Measurements from ENCODE around the gene GRK4. TPM values are rescaled to one million over a fixed set of nuclear protein-coding genes. Genes with fewer than 3 reads are reported as not detected.
"Not testable (repeated sequence)": the region's sequence is repeated elsewhere in the genome, so short reads cannot be mapped to it uniquely, and the experiment has no call there.

The GRK4 gene
- total and polyA plus RNA-seq, 5 donors, result 8.4 to 13.1 (median 11.9) TPM

DNA sequence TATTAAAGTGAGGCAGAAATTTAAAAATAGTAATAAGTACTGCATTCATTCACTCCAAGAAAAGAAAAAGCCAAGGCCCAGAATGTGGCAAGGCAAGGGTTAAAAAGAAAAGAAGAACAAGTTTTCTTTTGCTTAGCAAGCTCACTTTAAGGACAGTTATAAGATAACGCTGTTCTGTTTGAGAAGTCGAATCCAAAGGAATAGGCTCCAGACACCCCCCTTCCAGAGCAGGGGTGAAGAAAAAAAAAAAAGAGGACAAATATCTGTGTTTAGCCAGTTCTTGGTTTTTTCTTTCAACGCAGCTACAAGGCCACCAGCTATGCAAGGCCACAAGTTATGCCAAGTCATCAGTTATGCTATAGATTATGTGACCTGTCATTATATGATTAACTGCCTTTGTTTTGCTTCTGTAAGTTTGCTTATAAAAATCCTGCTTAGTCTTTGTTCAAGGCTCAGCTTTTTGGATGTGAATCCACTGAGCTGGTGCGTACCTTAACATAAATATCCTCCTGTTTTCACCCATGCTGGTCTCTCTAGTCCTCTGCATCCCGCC, 1.4 kb downstream of the GRK4 start:
- Histone ChIP-seq H3K4me1 (ENCODE audit: control insufficient read depth, insufficient read depth, low read length) (no peaks in the 10 kb centered on the region), H3K27ac (ENCODE audit: low read length) (no peak overlapping the region), H3K4me3 (ENCODE audit: low read length) (peak overlapping the region; percentile 83), H3K27me3 (ENCODE audit: control insufficient read depth, insufficient read depth) (no peaks in the 10 kb centered on the region), H3K9me3 (ENCODE audit: control insufficient read depth, low read length) (no peaks in the 10 kb centered on the region)
- WGBS, result 59% methylated on average over 5 of the region's 5 CpGs
- ATAC-seq, result no peak
- no peak for DNase-seq
- intact Hi-C loops (cut with DNase I), result no loop called here

DNA sequence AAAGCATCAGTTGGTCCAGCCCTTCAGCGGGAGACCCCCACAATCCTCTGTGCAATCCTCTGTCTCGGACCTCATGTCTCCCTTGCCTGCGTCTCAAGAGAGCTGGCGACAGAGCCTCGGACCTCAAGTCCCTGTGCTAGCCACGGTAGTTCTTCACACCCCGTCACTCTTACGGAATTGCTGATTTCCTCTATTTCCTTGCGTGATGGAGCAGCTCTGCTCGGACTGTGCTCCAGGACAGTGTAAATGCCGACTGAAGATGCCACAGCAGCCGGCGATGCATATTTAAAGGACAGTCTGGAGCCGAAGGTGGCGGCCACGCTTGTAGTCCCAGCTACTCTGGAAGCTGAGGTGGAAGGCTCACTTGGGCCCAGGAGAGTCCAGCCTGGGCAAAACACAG, 1.9 kb downstream of the GRK4 start:
- H3K4me3 ChIP-seq (ENCODE audit: low read length), result no peak overlapping the region
- no peak overlapping the region for H3K27ac ChIP-seq (ENCODE audit: low read length)
- no peak for ATAC-seq
- intact Hi-C loops (cut with DNase I), result no loop called here
- H3K4me1 ChIP-seq (ENCODE audit: control insufficient read depth, insufficient read depth, low read length), result no peaks in the 10 kb centered on the region
- DNase-seq, result no peak
- no peaks in the 10 kb centered on the region for H3K27me3 ChIP-seq (ENCODE audit: control insufficient read depth, insufficient read depth)
- no peaks in the 10 kb centered on the region for H3K9me3 ChIP-seq (ENCODE audit: control insufficient read depth, low read length)
- WGBS, result 88% methylated on average over 16 of the region's 16 CpGs

DNA sequence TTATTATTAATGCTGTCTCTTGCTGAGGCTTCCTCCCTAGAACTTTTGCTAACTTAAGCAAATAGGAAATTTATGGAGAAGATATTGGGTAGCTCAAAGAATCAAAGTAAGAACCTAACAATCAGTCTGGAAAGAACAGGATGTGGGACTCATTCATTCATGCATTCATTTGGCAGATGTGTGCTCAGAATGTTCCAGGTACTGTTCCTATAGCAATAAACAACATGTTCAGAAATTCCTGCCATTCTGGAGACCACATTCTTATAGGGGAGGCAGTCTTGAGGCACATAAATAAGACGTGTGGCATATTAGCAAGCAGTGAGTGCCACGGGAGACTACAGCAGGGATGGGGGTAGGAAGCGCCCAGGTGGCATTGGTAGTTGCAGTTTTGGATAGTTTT, 5.0 kb downstream of the GRK4 start:
- H3K27ac ChIP-seq (ENCODE audit: low read length), result no peak overlapping the region
- H3K4me1 ChIP-seq (ENCODE audit: control insufficient read depth, insufficient read depth, low read length), result no peaks in the 10 kb centered on the region
- H3K27me3 ChIP-seq (ENCODE audit: control insufficient read depth, insufficient read depth), result no peaks in the 10 kb centered on the region
- no peak for ATAC-seq
- no peaks in the 10 kb centered on the region for H3K9me3 ChIP-seq (ENCODE audit: control insufficient read depth, low read length)
- intact Hi-C loops (cut with DNase I), result no loop called here
- WGBS, result 74% methylated on average over 3 of the region's 3 CpGs
- no peak overlapping the region for H3K4me3 ChIP-seq (ENCODE audit: low read length)
- DNase-seq, result no peak

DNA sequence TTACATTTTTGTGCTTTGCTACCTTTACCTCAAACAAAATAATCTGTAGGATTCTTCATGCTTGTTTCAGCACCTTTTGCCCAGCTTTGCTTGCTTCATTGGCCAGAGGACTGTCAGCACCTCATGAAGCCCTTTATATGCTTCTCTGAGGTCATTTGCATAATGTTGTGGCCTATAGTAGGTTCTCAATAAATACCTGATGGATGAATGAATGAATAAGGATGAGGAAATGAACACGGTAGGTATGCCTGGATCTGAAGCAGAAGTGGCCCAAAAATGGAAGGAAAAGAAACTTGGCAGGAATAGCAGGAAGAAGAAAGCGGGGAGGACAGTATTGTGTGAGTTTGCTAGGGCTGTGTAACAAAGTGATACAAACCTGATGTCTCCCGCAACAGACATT, 7.9 kb downstream of the GRK4 start:
- Histone ChIP-seq H3K9me3 (ENCODE audit: control insufficient read depth, low read length) (no peaks in the 10 kb centered on the region), H3K4me3 (ENCODE audit: low read length) (no peak overlapping the region), H3K27me3 (ENCODE audit: control insufficient read depth, insufficient read depth) (no peaks in the 10 kb centered on the region), H3K27ac (ENCODE audit: low read length) (no peak overlapping the region), H3K4me1 (ENCODE audit: control insufficient read depth, insufficient read depth, low read length) (no peaks in the 10 kb centered on the region)
- ATAC-seq, result no peak
- intact Hi-C loops (cut with DNase I), result no loop called here
- WGBS, result 86% methylated on average over 3 of the region's 3 CpGs
- DNase-seq, result no peak

DNA sequence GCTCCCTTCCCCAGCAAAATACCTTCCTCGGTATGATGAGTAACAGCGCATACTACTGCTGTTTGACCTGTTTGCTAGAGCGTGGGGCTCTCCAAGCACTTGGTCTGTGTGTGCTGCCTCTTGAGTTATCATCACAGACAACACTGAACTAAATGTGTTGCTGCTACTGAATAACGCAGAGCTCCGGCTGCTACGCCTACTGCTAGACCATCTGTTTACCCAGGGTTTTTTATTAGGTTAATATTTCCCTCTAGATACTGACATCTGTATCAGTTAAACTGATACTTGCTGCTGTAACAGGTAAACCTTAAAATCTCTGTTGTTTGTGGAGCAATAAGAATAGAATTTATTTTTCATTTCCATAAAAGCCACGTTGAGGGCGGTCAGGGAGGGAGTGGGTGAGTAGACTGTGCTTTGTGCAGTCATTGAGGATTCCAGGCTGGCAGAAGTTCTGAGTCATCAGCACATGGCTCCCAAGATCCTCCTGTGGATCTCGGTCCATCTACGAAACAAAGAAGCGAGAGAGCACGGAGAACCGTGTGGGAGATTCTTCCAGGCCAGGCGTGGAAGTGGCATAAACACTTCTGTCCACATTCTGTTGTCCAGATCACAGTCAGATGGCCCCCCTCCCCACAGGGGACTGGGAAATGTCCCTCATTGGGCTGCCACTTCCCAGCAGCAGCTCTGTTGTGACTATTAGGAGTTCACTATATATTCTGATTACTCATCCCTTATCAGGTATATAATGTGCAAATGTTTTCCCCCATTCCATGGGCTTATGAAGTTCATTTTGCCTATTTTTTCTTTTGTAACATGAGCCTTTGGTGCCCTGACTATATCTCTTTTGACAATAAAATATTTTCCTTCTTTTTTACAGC, 14.1 kb downstream of the GRK4 start:
- no peaks in the 10 kb centered on the region for H3K4me1 ChIP-seq (ENCODE audit: control insufficient read depth, insufficient read depth, low read length)
- DNase-seq, result no peak
- no peaks in the 10 kb centered on the region for H3K9me3 ChIP-seq (ENCODE audit: control insufficient read depth, low read length)
- 78% methylated on average over 14 of the region's 14 CpGs for WGBS
- no peak overlapping the region for H3K4me3 ChIP-seq (ENCODE audit: low read length)
- intact Hi-C loops (cut with DNase I), result no loop called here
- ATAC-seq, result peak in 1 of 2 donors; percentile 39
- H3K27me3 ChIP-seq (ENCODE audit: control insufficient read depth, insufficient read depth), result no peaks in the 10 kb centered on the region
- no peak overlapping the region for H3K27ac ChIP-seq (ENCODE audit: low read length)

DNA sequence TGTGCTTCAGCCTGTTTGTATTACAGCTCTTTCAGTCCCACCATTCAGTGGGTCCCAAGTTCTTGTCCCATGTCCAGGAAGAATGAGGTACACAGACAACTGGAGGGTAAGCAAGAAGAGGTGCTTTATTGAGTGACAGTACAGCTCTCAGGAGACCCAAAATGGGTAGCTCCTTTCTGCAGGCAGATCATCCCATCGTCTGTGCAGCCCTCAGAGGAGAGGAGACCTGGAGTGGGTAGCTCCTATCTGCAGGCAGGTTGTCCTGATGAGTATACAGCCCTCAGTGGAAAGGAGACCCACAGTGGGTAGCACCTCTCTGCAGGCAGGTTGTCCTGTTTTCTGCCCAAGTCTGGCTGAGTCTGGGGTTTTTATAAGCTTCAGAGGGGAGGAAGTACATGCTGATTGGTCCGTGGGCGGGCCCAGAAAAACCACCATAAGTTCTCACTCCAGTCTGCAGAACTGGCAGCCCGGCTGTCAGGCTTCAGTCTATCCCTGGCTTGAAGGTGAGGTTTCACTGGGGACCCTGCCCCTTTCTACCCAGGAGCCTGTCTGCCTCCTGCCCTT, 18.0 kb downstream of the GRK4 start:
- Histone ChIP-seq H3K9me3 (ENCODE audit: control insufficient read depth, low read length) (no peaks in the 10 kb centered on the region), H3K27me3 (ENCODE audit: control insufficient read depth, insufficient read depth) (no peaks in the 10 kb centered on the region), H3K27ac (ENCODE audit: low read length) (no peak overlapping the region), H3K4me1 (ENCODE audit: control insufficient read depth, insufficient read depth, low read length) (no peaks in the 10 kb centered on the region), H3K4me3 (ENCODE audit: low read length) (no peak overlapping the region)
- intact Hi-C loops (cut with DNase I), result no loop called here
- ATAC-seq (peak in 1 of 2 donors; percentile 7), DNase-seq (no peak)
- 93% methylated on average over 4 of the region's 4 CpGs for WGBS

DNA sequence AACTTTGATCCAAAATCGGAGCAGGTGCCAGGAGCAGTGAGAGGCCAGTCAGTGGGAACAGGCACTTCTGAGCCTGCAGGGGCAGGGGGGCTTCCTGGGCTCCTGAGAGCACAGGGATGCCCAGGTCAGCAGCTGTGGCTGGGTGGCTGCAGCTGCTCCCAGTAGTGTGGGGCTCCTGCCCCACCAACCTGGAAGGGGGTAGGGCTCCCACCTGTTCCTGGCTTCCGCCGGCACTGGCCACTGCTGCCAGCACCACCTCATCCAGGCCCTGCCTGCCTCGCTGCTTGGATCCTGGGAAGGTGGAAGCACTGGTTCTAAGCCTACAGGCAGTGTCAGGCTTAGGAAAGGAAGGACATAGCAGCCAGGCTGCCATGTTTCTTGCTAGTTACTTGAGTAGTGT, 18.6 kb downstream of the GRK4 start:
- Histone ChIP-seq H3K9me3 (ENCODE audit: control insufficient read depth, low read length) (no peaks in the 10 kb centered on the region), H3K27ac (ENCODE audit: low read length) (no peak overlapping the region), H3K27me3 (ENCODE audit: control insufficient read depth, insufficient read depth) (no peaks in the 10 kb centered on the region), H3K4me3 (ENCODE audit: low read length) (no peak overlapping the region), H3K4me1 (ENCODE audit: control insufficient read depth, insufficient read depth, low read length) (no peaks in the 10 kb centered on the region)
- intact Hi-C loops (cut with DNase I), result no loop called here
- ATAC-seq (peak in 1 of 2 donors; percentile 18), DNase-seq (no peak)
- 90% methylated on average over 4 of the region's 4 CpGs for WGBS

DNA sequence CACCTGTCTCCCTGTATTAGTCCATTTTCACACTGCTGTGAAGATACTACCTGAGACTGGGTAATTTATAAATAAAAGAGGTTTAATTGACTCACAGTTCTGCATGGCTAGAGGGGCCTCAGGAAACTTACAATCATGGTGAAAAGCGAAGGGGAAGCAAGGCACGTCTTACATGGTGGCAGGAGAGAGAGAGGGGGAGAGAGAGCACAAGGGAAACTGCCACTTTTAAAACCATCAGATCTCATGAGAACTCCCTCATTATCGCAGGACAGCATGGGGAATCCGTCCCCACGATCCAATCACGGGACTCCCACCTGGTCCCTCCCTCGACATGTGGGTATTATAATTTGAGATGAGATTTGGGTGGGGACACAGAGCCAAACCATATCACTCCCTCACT, 20.3 kb downstream of the GRK4 start:
- 88% methylated on average over 7 of the region's 7 CpGs for WGBS
- intact Hi-C loops (cut with DNase I); H3K4me3 ChIP-seq (ENCODE audit: low read length); H3K4me1 ChIP-seq (ENCODE audit: control insufficient read depth, insufficient read depth, low read length); H3K9me3 ChIP-seq (ENCODE audit: control insufficient read depth, low read length); H3K27ac ChIP-seq (ENCODE audit: low read length); ATAC-seq; H3K27me3 ChIP-seq (ENCODE audit: control insufficient read depth, insufficient read depth); DNase-seq: not testable (repeated sequence)

DNA sequence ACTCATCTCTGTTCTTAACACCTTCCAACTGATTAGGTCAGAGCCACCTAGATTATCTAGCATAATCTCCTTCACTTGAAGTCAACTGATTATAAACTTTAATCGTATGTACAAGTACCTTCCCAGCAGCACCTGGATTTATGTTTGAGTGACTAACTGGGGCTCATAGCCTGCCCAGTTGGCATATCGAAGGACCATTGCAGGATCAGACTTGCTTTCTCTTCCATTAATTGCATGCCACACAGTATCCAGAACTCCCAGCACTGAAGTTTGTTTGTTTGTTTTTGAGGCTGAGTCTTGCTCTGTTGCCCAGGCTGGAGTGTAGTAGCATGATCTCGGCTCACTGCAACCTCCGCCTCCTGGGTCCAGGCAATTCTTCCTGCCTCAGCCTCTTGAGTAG, 27.9 kb downstream of the GRK4 start:
- no peak overlapping the region for H3K27ac ChIP-seq (ENCODE audit: low read length)
- H3K27me3 ChIP-seq (ENCODE audit: control insufficient read depth, insufficient read depth), result no peaks in the 10 kb centered on the region
- DNase-seq (no peak), ATAC-seq (no peak)
- 93% methylated on average over 4 of the region's 4 CpGs for WGBS
- H3K4me3 ChIP-seq (ENCODE audit: low read length), result no peak overlapping the region
- no peaks in the 10 kb centered on the region for H3K9me3 ChIP-seq (ENCODE audit: control insufficient read depth, low read length)
- no peaks in the 10 kb centered on the region for H3K4me1 ChIP-seq (ENCODE audit: control insufficient read depth, insufficient read depth, low read length)
- intact Hi-C loops (cut with DNase I), result no loop called here

DNA sequence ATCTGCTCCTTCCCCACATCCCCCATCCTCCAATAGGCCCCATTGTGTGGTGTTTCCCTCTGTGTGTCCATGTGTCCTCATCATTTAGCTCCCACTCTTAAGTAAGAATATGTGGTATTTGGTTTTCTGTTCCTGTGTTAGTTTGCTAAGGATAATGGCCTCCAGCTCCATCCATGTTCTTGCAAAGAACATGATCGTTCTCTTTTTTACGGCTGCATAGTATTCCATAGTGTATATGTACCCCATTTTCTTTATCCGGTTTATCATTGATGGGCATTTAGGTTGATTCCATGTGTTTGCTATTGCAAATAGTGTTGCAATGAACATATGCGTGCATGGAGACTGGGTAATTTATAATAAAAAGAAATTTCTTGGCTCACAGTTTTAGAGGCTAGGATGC, 31.5 kb downstream of the GRK4 start:
- H3K4me1 ChIP-seq (ENCODE audit: control insufficient read depth, insufficient read depth, low read length), result no peaks in the 10 kb centered on the region

DNA sequence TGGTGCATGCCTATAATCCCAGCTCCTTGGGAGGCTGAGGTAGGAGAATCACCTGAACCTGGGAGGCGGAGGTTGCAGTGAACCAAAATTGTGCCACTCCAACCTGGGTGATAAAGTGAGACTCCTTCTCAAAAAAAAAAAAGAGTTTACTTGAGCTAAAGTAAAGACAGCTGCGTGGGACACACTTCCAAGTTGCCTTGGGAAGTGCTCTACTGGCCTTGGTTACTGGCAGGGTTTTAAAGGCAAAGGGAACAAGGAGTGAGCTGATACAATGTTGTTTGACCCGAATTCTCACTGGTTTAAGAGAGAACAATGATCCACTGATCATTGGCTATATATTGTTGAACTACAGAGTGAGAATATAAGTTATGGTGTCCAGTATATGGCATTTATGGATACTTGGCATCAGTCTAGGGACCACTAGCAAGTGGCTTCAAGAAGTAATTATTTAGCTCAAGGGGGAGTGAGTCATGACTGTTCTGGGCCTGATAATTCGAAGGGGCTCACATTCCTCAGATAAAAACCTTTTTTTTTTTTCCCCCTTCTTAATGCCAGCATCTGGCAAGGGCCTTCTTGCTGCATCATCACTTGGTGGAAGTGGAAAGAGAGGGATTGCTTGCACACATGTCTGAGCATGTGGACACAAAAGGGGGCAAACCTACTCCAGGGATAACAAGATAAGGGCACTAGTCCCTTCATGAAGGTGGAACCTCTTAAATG, 32.3 kb downstream of the GRK4 start:
- 75% methylated on average over 4 of the region's 4 CpGs for WGBS
- ATAC-seq (no peak), DNase-seq (no peak)
- intact Hi-C loops (cut with DNase I), result no loop called here
- H3K4me3 ChIP-seq (ENCODE audit: low read length), result no peak overlapping the region
- H3K4me1 ChIP-seq (ENCODE audit: control insufficient read depth, insufficient read depth, low read length), result no peaks in the 10 kb centered on the region
- no peak overlapping the region for H3K27ac ChIP-seq (ENCODE audit: low read length)
- no peaks in the 10 kb centered on the region for H3K27me3 ChIP-seq (ENCODE audit: control insufficient read depth, insufficient read depth)
- no peaks in the 10 kb centered on the region for H3K9me3 ChIP-seq (ENCODE audit: control insufficient read depth, low read length)

More for the DNA sequence above, 31.5 kb downstream of the GRK4 start:
- WGBS, result 97% methylated on average over 4 of the region's 4 CpGs
- ATAC-seq (no peak), DNase-seq (no peak)
- no peak overlapping the region for H3K27ac ChIP-seq (ENCODE audit: low read length)
- H3K27me3 ChIP-seq (ENCODE audit: control insufficient read depth, insufficient read depth), result no peaks in the 10 kb centered on the region
- intact Hi-C loops (cut with DNase I), result no loop called here
- no peaks in the 10 kb centered on the region for H3K9me3 ChIP-seq (ENCODE audit: control insufficient read depth, low read length)
- H3K4me3 ChIP-seq (ENCODE audit: low read length), result no peak overlapping the region

All from right cardiac atrium (tissue), 5 donors.